ENCODE results near the gene DNAH7. TPM values are rescaled to one million over a fixed set of nuclear protein-coding genes. Genes with fewer than 3 reads are reported as not detected.

DNAH7 gene
- total and polyA plus RNA-seq, 2 of the 13 experiments (the other 11 are each of a cell fraction or from before 2014, with no cell fraction given): 0.09 TPM; not detected in 1

- Histone ChIP-seq H3K9me3 (ENCODE audit: low read length) (peaks cover 17% of the 10 kb centered on the region), H3K4me1 (ENCODE audit: insufficient read depth, low read length) (peaks cover 20% of the 10 kb centered on the region), H3K4me2 (ENCODE audit: low read depth, low read length) (no peak overlapping the region), H3K36me3 (replicated peaks in 1 of 2; ENCODE audit: control insufficient read depth in 1 of 2, insufficient read depth in 2 of 2, low read length in 2 of 2) (no peaks in the 10 kb centered on the region), H3K4me3 (replicated peaks in 1 of 3; ENCODE audit: insufficient read depth in 1 of 3, low read depth in 2 of 3, low read length in 3 of 3) (no peak overlapping the region), H3K79me2 (ENCODE audit: insufficient read depth, low read length) (no peaks in the 10 kb centered on the region), H3K9ac (ENCODE audit: insufficient read depth, low read depth, low read length) (no peak overlapping the region), H4K20me1 (ENCODE audit: insufficient read depth, low read length) (no peaks in the 10 kb centered on the region), H2AFZ (ENCODE audit: low read length) (no peak overlapping the region), H3K27ac (ENCODE audit: extremely low read length, insufficient read depth, low read length) (no peak overlapping the region), H3K27me3 (ENCODE audit: control insufficient read depth in 1 of 2, insufficient read depth in 2 of 2, low read length in 2 of 2) (no peaks in the 10 kb centered on the region; a peak in 1 of 5 replicates)
- POLR2A ChIA-PET: no interaction called here
- ATAC-seq (no peak), FAIRE-seq (no peak), DNase-seq (ENCODE audit: low spot score) (no peak)
- CTCF ChIA-PET (ENCODE audit: low intra/inter-chr PET ratio, low total read pairs): no interaction called here
- TF ChIP-seq ZSCAN29 (CRISPR knock-in tag; conservative IDR thresholded peaks at IDR 0.05) (no peak), PAWR (CRISPR knock-in tag; IDR thresholded peaks at IDR 0.05; ENCODE audit: borderline replicate concordance) (no peak), ATRX (CRISPR knock-in tag; IDR thresholded peaks at IDR 0.05; ENCODE audit: borderline replicate concordance) (no peak), POLR2G (IDR thresholded peaks at IDR 0.05; ENCODE audit: low read depth, low read length) (no peak), CBFB (CRISPR knock-in tag; IDR thresholded peaks at IDR 0.05) (no peak), ARID3A (IDR thresholded peaks at IDR 0.05; ENCODE audit: low read depth, low read length) (no peak), SKIL (CRISPR knock-in tag; IDR thresholded peaks at IDR 0.05; ENCODE audit: borderline replicate concordance) (no peak)
- no TSS peak for BruUV-seq (replicated peaks)
- intact Hi-C loops (cut with micrococcal nuclease; ENCODE audit: unreplicated experiment): no loop called here
- in situ Hi-C loops (cut with HindIII; ENCODE audit: extremely low pct_ligation_motif_present, low pct_unique_long_range_greater_than_20kb): no loop called here
- WGBS (ENCODE audit: low lambda C conversion rate): 30% methylated on average over 4 of the region's 5 CpGs
These were observed 15.0 kb upstream of the DNAH7 start for GRCh38 chr2:196083601-196084000.

All from HepG2 (cell line).